ENCODE data around the gene DNAH9.

The DNAH9 gene

GRCh38 chr17:11996722-11997146 lies 398.5 kb downstream of the DNAH9 start:
- H3K4me3 ChIP-seq (ENCODE audit: low read depth, low read length), result peak overlapping the region; percentile 97
- TF ChIP-seq CTCF (IDR thresholded peaks at IDR 0.05; ENCODE audit: low read depth, low read length), result no peak

GRCh38 chr17:11997147-11997971 lies 399.1 kb downstream of the DNAH9 start, which contains the start of gene ZNF18:
TSS of gene ZNF18 (minus strand) at chr17:11997475. CDS start at chr17:11992829, 4,646 bp downstream.
- TF ChIP-seq CTCF (IDR thresholded peaks at IDR 0.05; ENCODE audit: low read depth, low read length), result no peak
- peak within 1 kb of the TSS; percentile 97 for H3K4me3 ChIP-seq (ENCODE audit: low read depth, low read length)

GRCh38 chr17:11997972-11998233 lies 399.6 kb downstream of the DNAH9 start:
- peak overlapping the region; percentile 97 for H3K4me3 ChIP-seq (ENCODE audit: low read depth, low read length)
- no peak for TF ChIP-seq CTCF (IDR thresholded peaks at IDR 0.05; ENCODE audit: low read depth, low read length)

- no peak for TF ChIP-seq CTCF (IDR thresholded peaks at IDR 0.05; ENCODE audit: low read depth, low read length)
- no peak overlapping the region for H3K4me3 ChIP-seq (ENCODE audit: low read depth, low read length)
Measured at GRCh38 chr17:11999696-12000095, 401.4 kb downstream of the DNAH9 start.

- TF ChIP-seq CTCF (IDR thresholded peaks at IDR 0.05; ENCODE audit: low read depth, low read length), result no peak
- H3K4me3 ChIP-seq (ENCODE audit: low read depth, low read length), result no peak overlapping the region
Measured at GRCh38 chr17:12007466-12007865, 409.2 kb downstream of the DNAH9 start.

Measured in WI38 (cell line).